Measurements from ENCODE around the gene CCDC87. TPM values are rescaled to one million over a fixed set of nuclear protein-coding genes. Genes with fewer than 3 reads are reported as not detected.

The CCDC87 gene
- total RNA-seq, 1 donor from 2014 or later, result 0.50 TPM

DNA sequence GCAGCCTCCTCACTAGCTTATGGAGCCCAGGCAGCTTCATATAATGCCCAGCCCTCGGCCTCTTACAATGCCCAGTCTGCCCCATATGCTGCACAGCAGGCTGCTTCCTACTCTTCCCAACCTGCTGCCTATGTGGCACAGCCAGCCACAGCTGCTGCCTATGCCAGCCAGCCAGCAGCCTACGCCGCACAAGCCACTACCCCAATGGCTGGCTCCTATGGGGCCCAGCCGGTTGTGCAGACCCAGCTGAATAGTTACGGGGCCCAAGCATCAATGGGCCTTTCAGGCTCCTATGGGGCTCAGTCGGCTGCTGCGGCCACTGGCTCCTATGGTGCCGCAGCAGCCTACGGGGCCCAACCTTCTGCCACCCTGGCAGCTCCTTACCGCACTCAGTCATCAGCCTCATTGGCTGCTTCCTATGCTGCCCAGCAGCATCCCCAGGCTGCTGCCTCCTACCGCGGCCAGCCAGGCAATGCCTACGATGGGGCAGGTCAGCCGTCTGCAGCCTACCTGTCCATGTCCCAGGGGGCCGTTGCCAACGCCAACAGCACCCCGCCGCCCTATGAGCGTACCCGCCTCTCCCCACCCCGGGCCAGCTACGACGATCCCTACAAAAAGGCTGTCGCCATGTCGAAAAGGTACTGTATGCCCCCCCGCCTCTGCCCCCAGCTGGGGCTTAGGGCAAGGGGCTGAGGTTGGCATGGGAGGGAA is 32.3 kb upstream of the CCDC87 start:
- H3K4me3 ChIP-seq, result no peak overlapping the region
- no peaks in the 10 kb centered on the region for H3K27me3 ChIP-seq (ENCODE audit: low read depth)
- ATAC-seq (peak in 1 of 2 donors; percentile 10), DNase-seq (no peak)
- no peak overlapping the region for H3K27ac ChIP-seq
- H3K9me3 ChIP-seq, result no peaks in the 10 kb centered on the region
- intact Hi-C loops (cut with DNase I), result no loop called here
- no peak for TF ChIP-seq CTCF (IDR thresholded peaks at IDR 0.05)
- H3K36me3 ChIP-seq, result peaks cover 96% of the 10 kb centered on the region
- peaks cover 42% of the 10 kb centered on the region for H3K4me1 ChIP-seq

DNA sequence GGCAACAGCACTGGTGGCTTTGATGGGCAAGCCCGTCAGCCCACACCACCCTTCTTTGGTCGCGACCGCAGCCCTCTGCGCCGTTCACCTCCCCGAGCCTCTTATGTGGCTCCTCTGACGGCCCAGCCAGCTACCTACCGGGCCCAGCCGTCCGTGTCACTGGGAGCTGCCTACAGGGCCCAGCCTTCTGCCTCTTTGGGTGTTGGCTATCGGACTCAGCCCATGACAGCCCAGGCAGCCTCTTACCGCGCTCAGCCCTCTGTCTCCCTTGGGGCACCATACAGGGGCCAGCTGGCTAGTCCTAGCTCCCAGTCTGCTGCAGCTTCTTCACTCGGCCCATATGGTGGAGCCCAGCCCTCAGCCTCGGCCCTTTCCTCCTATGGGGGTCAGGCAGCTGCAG is 31.6 kb upstream of the CCDC87 start:
- Histone ChIP-seq H3K4me3 (no peak overlapping the region), H3K27ac (no peak overlapping the region), H3K9me3 (no peaks in the 10 kb centered on the region), H3K27me3 (ENCODE audit: low read depth) (no peaks in the 10 kb centered on the region), H3K36me3 (peaks cover 90% of the 10 kb centered on the region), H3K4me1 (peaks cover 48% of the 10 kb centered on the region)
- ATAC-seq (no peak), DNase-seq (no peak)
- TF ChIP-seq CTCF (IDR thresholded peaks at IDR 0.05), result no peak
- intact Hi-C loops (cut with DNase I), result no loop called here

DNA sequence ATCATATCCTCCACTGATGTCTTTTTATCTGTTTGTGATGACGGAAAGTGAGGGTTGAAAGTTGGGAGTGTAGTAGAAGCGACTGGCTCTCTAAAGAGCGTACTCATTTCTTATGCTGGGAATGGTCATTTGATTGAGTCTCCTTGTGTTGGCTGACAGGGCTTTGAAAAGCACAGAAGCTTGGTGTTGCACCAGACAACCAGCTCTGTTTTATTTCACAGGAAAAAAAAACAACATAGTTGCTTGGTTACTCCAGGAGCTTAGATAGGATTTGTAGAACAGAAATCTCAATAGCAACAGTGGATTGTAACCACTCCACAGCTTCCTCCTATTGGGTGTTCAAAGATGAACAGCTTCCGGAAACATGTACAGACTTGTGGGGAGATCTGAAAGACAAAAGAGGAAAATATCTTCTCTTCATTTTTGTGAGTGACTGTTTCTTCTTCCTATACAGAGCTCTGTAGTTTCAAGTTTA is 26.3 kb upstream of the CCDC87 start:
- no peaks in the 10 kb centered on the region for H3K27me3 ChIP-seq (ENCODE audit: low read depth)
- H3K36me3 ChIP-seq, result peaks cover 39% of the 10 kb centered on the region
- no peak for TF ChIP-seq CTCF (IDR thresholded peaks at IDR 0.05)
- peak overlapping the region; percentile 78 for H3K4me3 ChIP-seq
- intact Hi-C loops (cut with DNase I), result no loop called here
- peaks cover 70% of the 10 kb centered on the region for H3K4me1 ChIP-seq
- peak; percentile 0 to 4 for ATAC-seq
- H3K9me3 ChIP-seq, result no peaks in the 10 kb centered on the region
- DNase-seq, result no peak
- H3K27ac ChIP-seq, result peak overlapping the region; percentile 98

DNA sequence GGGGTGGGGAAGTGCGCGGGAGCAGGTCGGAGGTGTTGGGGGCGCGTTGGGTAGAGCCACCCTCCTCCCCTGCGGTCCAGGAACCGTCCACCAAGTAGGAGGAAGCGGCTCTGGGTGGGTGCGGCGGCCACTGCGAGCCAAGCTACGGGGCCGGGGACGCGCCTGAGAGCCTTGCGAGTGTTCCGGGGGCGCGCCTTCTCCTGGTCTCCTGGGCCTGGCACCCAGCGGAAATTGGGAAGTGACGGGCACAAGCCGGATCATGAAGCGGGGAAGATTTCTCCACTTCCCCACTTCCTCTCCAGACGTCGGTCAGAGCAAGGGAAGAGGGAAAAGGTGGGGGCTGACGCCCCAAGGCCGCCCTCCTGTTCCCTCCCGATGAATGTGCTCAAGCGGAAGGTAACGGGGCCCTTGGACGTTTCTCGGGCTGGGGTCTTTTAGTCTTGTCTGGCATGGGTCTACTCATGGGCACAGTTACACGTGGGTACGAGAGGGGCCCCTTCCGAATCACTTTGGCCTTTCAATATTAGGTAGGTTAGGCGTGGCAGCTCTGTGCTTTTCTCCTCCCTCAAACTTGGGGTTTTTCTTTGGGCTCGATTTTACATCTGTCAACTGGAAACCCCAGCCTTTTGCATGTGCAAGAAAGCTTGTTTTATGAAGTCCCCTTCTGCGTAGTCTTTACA is 24.4 kb upstream of the CCDC87 start:
- Histone ChIP-seq H3K27ac (peak overlapping the region; percentile 98), H3K27me3 (ENCODE audit: low read depth) (no peaks in the 10 kb centered on the region), H3K4me1 (peaks cover 51% of the 10 kb centered on the region), H3K9me3 (no peaks in the 10 kb centered on the region), H3K4me3 (peak overlapping the region; percentile 78), H3K36me3 (peaks cover 21% of the 10 kb centered on the region)
- ATAC-seq (peak; percentile 73 to 80), DNase-seq (peak; percentile 92)
- TF ChIP-seq CTCF (IDR thresholded peaks at IDR 0.05), result no peak
- intact Hi-C loops (cut with DNase I), result no loop called here

- Histone ChIP-seq H3K4me1 (peaks cover 44% of the 10 kb centered on the region), H3K36me3 (peaks cover 13% of the 10 kb centered on the region), H3K9me3 (no peaks in the 10 kb centered on the region), H3K4me3 (peak within 1 kb of the TSS; percentile 78), H3K27me3 (ENCODE audit: low read depth) (no peaks in the 10 kb centered on the region), H3K27ac (peak within 1 kb of the TSS; percentile 98)
- TF ChIP-seq CTCF (IDR thresholded peaks at IDR 0.05), result no peak
- peak; percentile 99 for DNase-seq
- peak; percentile 98 for ATAC-seq
- intact Hi-C loops (cut with DNase I), result no loop called here
These were observed 23.7 kb upstream of the CCDC87 start, which contains the start of gene RBM14 for GRCh38 chr11:66616379-66617154. Gene RBM14 (plus strand): TSS chr11:66616630. CDS start chr11:66616721, 91 bp downstream.
